Left lung (tissue), 10 donors: ENCODE results near the gene CAMTA1. TPM values are rescaled to one million over a fixed set of nuclear protein-coding genes. Genes with fewer than 3 reads are reported as not detected.

Experiments used
- ATAC-seq: fragments of 200-7000 bp; cut with Tn5 transposase; one replicate; pipeline ENCODE4 v1.9.1; 2020; ENCODE audit warnings: moderate library complexity
- DNase-seq, 4 donors: peaks; one replicate each; pipeline ENCODE4 v3.0.0-alpha.2; 2013 to 2020
- H3K27ac ChIP-seq, 2 donors: fragments of 200-600 bp; sonication (generic) in 1 of 2; one replicate each; pipeline versions ENCODE4 v1.5.0 to v1.8.0; 2020 to 2021
- H3K27me3 ChIP-seq, 2 donors: fragments of 200-600 bp; sonication (generic) in 1 of 2; one replicate each; pipeline versions ENCODE4 v1.5.0 to v1.8.0; 2020 to 2021
- H3K36me3 ChIP-seq, 2 donors: fragments of 200-600 bp; sonication (generic) in 1 of 2; one replicate each; pipeline versions ENCODE4 v1.5.0 to v1.8.0; 2020 to 2021
- H3K4me1 ChIP-seq, 2 donors: fragments of 200-600 bp; one replicate each; pipeline ENCODE4 v1.8.0; 2021
- H3K4me3 ChIP-seq, 2 donors: fragments of 200-600 bp; sonication (generic) in 1 of 2; one replicate each; pipeline versions ENCODE4 v1.5.0 to v1.8.0; 2020 to 2021; ENCODE audit warnings: mild to moderate bottlenecking in 1 of 2
- H3K9me3 ChIP-seq, 2 donors: fragments of 200-600 bp; sonication (generic) in 1 of 2; one replicate each; pipeline versions ENCODE4 v1.5.0 to v1.8.0; 2020 to 2021
- CTCF ChIP-seq, 2 donors: fragments of 200-600 bp; sonication (generic) in 1 of 2; IDR thresholded peaks; one replicate each; pipeline versions ENCODE4 v1.5.0 to v1.8.0; 2021; ENCODE audit warnings: antibody characterized with exemption in 2 of 2
- intact Hi-C, 2 donors: fragments of 100-400 bp; cut with DNase I; formaldehyde crosslinking; loops; one replicate each; pipeline versions ENCODE4 v1.11.2 to v1.14.2; 2022
- polyA plus RNA-seq, 6 donors: library from polyadenylated mRNA; unstranded; fragments of 120-200 nt; gene quantifications; one replicate each; pipeline ENCODE4 v1.2.1, GENCODE V29; 2013; ENCODE audit not compliant: insufficient read length in 6 of 6
- total RNA-seq, 2 donors: library from RNA; stranded (reverse); fragmentation: NEBNext Ultra II Directional; extraction: Animal tissue kit (Norgen Biotek cat#: 25700); gene quantifications; one replicate each; pipeline ENCODE4 v1.2.1, GENCODE V29; 2021
- donor health status: DM: no; HTN: yes; CAD: no.
- donor health status: DM: no; HTN: no; CAD: no.

The CAMTA1 gene
- total and polyA plus RNA-seq, 8 donors = 42.7 to 69.1 (median 49.4) TPM

GRCh38 chr1:7348580-7348979, 563.3 kb downstream of the CAMTA1 start:
- no peaks in the 10 kb centered on the region for H3K36me3 ChIP-seq
- intact Hi-C loops = no loop called here

GRCh38 chr1:7350804-7351203, 565.5 kb downstream of the CAMTA1 start:
- no peak overlapping the region for H3K4me3 ChIP-seq
- H3K27me3 ChIP-seq = no peaks in the 10 kb centered on the region
- no peaks in the 10 kb centered on the region for H3K9me3 ChIP-seq
- no peak for DNase-seq
- no peak for TF ChIP-seq CTCF (IDR thresholded peaks at IDR 0.05)
- H3K4me1 ChIP-seq = no peaks in the 10 kb centered on the region
- H3K36me3 ChIP-seq = no peaks in the 10 kb centered on the region
- no peak overlapping the region for H3K27ac ChIP-seq
- ATAC-seq = no peak
- intact Hi-C loops = no loop called here

More at GRCh38 chr1:7348580-7348979, 563.3 kb downstream of the CAMTA1 start:
- Histone ChIP-seq H3K27me3 (no peaks in the 10 kb centered on the region), H3K4me3 (no peak overlapping the region), H3K27ac (no peak overlapping the region), H3K9me3 (no peaks in the 10 kb centered on the region), H3K4me1 (no peaks in the 10 kb centered on the region)
- TF ChIP-seq CTCF (IDR thresholded peaks at IDR 0.05) = no peak
- ATAC-seq (no peak), DNase-seq (no peak)

DNA sequence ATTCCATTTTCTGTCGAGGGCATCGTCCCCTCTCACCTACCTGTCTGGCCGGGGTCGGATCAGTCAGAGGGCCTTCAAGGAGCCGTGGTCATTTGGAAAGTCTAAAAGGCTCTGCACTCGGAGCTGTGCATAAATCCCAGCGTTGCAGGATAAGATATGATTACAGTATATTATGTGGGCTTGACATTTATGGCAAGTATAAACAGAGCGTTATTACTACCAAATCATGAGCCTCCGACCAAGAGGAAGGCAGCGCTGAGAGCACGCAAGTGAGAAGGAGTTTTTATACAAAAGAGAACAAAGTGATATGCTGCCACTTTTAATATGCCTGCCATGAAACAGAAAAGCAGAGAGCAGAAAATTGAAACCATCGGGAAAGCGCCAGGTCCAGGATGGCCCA, 566.4 kb downstream of the CAMTA1 start:
- no peaks in the 10 kb centered on the region for H3K9me3 ChIP-seq
- no peaks in the 10 kb centered on the region for H3K27me3 ChIP-seq
- DNase-seq = no peak
- no peak for ATAC-seq
- no peak overlapping the region for H3K27ac ChIP-seq
- TF ChIP-seq CTCF (IDR thresholded peaks at IDR 0.05) = no peak
- H3K4me1 ChIP-seq = no peaks in the 10 kb centered on the region
- intact Hi-C loops = no loop called here
- no peak overlapping the region for H3K4me3 ChIP-seq
- no peaks in the 10 kb centered on the region for H3K36me3 ChIP-seq

GRCh38 chr1:7352364-7352763, 567.1 kb downstream of the CAMTA1 start:
- Histone ChIP-seq H3K27ac (no peak overlapping the region), H3K36me3 (no peaks in the 10 kb centered on the region), H3K9me3 (no peaks in the 10 kb centered on the region), H3K4me1 (no peaks in the 10 kb centered on the region), H3K4me3 (no peak overlapping the region), H3K27me3 (no peaks in the 10 kb centered on the region)
- ATAC-seq (no peak), DNase-seq (no peak)
- no peak for TF ChIP-seq CTCF (IDR thresholded peaks at IDR 0.05)
- intact Hi-C loops = no loop called here

DNA sequence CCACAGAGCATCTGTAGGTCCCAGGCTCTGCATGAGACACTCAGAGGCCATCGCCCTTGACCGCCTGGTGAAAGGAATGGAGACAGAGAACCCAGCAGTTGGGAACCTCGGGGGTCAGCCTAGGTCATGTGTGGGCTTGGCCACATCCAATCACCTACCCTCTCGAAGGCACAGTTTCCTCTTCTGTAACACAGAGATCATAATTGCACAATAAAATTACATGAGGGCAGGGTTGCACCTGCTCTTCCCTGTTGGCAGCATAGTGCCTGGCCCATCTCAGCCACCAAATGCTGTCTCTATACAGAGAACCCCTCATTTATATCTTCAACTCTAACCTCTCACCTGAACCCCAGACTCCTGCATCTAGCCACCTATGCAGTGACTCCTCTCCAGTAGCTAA, 567.7 kb downstream of the CAMTA1 start:
- no peak for DNase-seq
- Histone ChIP-seq H3K9me3 (no peaks in the 10 kb centered on the region), H3K4me3 (no peak overlapping the region), H3K27ac (no peak overlapping the region), H3K4me1 (no peaks in the 10 kb centered on the region), H3K36me3 (no peaks in the 10 kb centered on the region), H3K27me3 (no peaks in the 10 kb centered on the region)
- no peak for TF ChIP-seq CTCF (IDR thresholded peaks at IDR 0.05)
- ATAC-seq = no peak
- intact Hi-C loops = no loop called here
